Neural progenitor cell (in vitro differentiated cells): ENCODE data around the gene LHX1. TPM values are rescaled to one million over a fixed set of nuclear protein-coding genes. Genes with fewer than 3 reads are reported as not detected.

ENCODE experiments used
- small RNA-seq: library from RNA; depleted of rRNA; stranded (forward); fragments of <200 nt; gene quantifications from one replicate; pipeline ENCODE3, GENCODE V24; 2015
- total RNA-seq: library from RNA; depleted of rRNA; stranded (reverse); fragments of >200 nt; gene quantifications from 2 replicates; pipeline ENCODE4 v1.2.3, GENCODE V29; 2015; ENCODE audit warnings: low replicate concordance

LHX1 gene
- total RNA-seq, 1 donor from 2014 or later: not detected

Small RNAs within 50 kb of the gene (small RNA-seq; reads per million reads assigned to genes)
- gene AC243773.2: not detected

Other genes with a start within 250 kb of the LHX1 start
- gene AATF, start 11.5 kb downstream of the LHX1 start, total RNA-seq: 28.9 and 32.1 TPM in 2 replicates